DND-41 (cell line): ENCODE results near the gene COX6A2.

ENCODE experiments used
- EZH2 ChIP-seq: IDR thresholded peaks from 3 replicates; pipeline ENCODE4 v1.6.1; 2012; ENCODE audit warnings: borderline replicate concordance, low read depth, mild to moderate bottlenecking, moderate library complexity, low read length, inconsistent platforms; ENCODE audit not compliant: severe bottlenecking
- TF ChIP-seq, protein P1 (sequence below): IDR thresholded peaks from 2 replicates; pipeline ENCODE4 v1.5.1; 2012; ENCODE audit warnings: borderline replicate concordance, low read length, moderate library complexity, mild to moderate bottlenecking; ENCODE audit not compliant: poor library complexity, severe bottlenecking; ENCODE audit errors: extremely low read depth

DNA sequence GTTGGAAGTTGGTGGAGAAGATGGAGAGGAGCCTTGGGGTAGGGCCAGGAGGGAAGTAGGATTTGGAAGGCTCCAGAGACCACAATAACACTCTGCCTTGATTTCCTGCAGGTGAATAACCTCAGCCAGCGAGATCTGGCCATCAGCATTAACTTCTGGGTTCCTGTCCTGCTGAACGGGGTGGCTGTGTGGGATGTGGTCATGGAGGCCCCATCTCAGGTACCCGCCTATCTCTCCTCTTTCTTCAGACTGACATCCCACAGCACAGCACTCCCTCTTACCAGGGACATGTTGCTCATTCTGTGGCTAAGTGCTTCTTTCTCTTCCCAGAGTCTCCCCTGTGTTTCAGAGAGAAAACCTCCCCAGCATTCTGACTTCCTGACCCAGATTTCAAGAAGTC is 4.9 kb downstream of the COX6A2 start:
- TF ChIP-seq, protein P1, sequence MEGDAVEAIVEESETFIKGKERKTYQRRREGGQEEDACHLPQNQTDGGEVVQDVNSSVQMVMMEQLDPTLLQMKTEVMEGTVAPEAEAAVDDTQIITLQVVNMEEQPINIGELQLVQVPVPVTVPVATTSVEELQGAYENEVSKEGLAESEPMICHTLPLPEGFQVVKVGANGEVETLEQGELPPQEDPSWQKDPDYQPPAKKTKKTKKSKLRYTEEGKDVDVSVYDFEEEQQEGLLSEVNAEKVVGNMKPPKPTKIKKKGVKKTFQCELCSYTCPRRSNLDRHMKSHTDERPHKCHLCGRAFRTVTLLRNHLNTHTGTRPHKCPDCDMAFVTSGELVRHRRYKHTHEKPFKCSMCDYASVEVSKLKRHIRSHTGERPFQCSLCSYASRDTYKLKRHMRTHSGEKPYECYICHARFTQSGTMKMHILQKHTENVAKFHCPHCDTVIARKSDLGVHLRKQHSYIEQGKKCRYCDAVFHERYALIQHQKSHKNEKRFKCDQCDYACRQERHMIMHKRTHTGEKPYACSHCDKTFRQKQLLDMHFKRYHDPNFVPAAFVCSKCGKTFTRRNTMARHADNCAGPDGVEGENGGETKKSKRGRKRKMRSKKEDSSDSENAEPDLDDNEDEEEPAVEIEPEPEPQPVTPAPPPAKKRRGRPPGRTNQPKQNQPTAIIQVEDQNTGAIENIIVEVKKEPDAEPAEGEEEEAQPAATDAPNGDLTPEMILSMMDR: no peak
- TF ChIP-seq EZH2: no peak
